Large intestine (tissue), 3 donors: Measurements from ENCODE around the gene LCE2B. TPM values are rescaled to one million over a fixed set of nuclear protein-coding genes. Genes with fewer than 3 reads are reported as not detected.
A peak's percentile ranks its signal among the peaks of the same experiment; 100 is the strongest.

Source experiments
- DNase-seq, 2 donors: peaks; one replicate each; pipeline versions ENCODE4 v3.0.0 to v3.0.0-alpha.2; 2013
- H3K27ac ChIP-seq: one replicate; pipeline ENCODE4 v1.5.1; 2013; ENCODE audit warnings: low read length
- H3K27me3 ChIP-seq: 2 replicates; pipeline ENCODE4 v1.6.1; 2013; ENCODE audit warnings: low read length; ENCODE audit not compliant: control insufficient read depth, insufficient read depth
- H3K36me3 ChIP-seq: 2 replicates; pipeline ENCODE4 v1.6.1; 2013; ENCODE audit warnings: low read length; ENCODE audit not compliant: control insufficient read depth, insufficient read depth
- H3K4me1 ChIP-seq: one replicate; pipeline ENCODE4 v1.6.1; 2013; ENCODE audit warnings: low read length; ENCODE audit not compliant: control insufficient read depth, insufficient read depth
- H3K4me3 ChIP-seq: one replicate; pipeline ENCODE4 v1.5.1; 2013; ENCODE audit warnings: low read length
- H3K9me3 ChIP-seq: one replicate; pipeline ENCODE4 v1.6.1; 2013; ENCODE audit warnings: mild to moderate bottlenecking, low read depth, low read length, moderate library complexity; ENCODE audit not compliant: control insufficient read depth
- WGBS: methylation state at CpG from one replicate; pipeline ENCODE4 v1.1.5; 2013; ENCODE audit warnings: low lambda C conversion rate; ENCODE audit not compliant: insufficient coverage; 5-methylcytosine and 5-hydroxymethylcytosine counted together
- polyA plus RNA-seq: library from polyadenylated mRNA; unstranded; fragments of 120-200 nt; gene quantifications from one replicate; pipeline ENCODE4 v1.2.1, GENCODE V29; 2013

LCE2B gene
- polyA plus RNA-seq, 1 donor: not detected

GRCh38 chr1:152728986-152729385 is 43.1 kb downstream of the LCE2B start:
- no CpG with 5 or more reads among the region's 1 CpG for WGBS
- no peaks in the 10 kb centered on the region for H3K27me3 ChIP-seq
- DNase-seq: no peak
- H3K27ac ChIP-seq: no peak overlapping the region
- H3K4me3 ChIP-seq: no peak overlapping the region
- H3K4me1 ChIP-seq: no peaks in the 10 kb centered on the region
- no peaks in the 10 kb centered on the region for H3K9me3 ChIP-seq
- no peaks in the 10 kb centered on the region for H3K36me3 ChIP-seq

GRCh38 chr1:152735648-152736047 is 49.7 kb downstream of the LCE2B start:
- H3K4me3 ChIP-seq: no peak overlapping the region
- no peaks in the 10 kb centered on the region for H3K9me3 ChIP-seq
- no peak overlapping the region for H3K27ac ChIP-seq
- no peaks in the 10 kb centered on the region for H3K36me3 ChIP-seq
- H3K27me3 ChIP-seq: no peaks in the 10 kb centered on the region
- WGBS: no CpG with 5 or more reads among the region's 1 CpG
- peak in 1 of 2 donors; percentile 3 for DNase-seq
- no peaks in the 10 kb centered on the region for H3K4me1 ChIP-seq

Other genes with a start within 250 kb of the LCE2B start
- not detected for gene LCE5A, start 175.3 kb upstream of the LCE2B start, polyA plus RNA-seq
- gene CRCT1, start 171.6 kb upstream of the LCE2B start, polyA plus RNA-seq: not detected
- gene LCE3E, start 119.3 kb upstream of the LCE2B start, polyA plus RNA-seq: not detected
- gene LCE3D, start 105.6 kb upstream of the LCE2B start, polyA plus RNA-seq: not detected
- not detected for gene LCE3C, start 85.9 kb upstream of the LCE2B start, polyA plus RNA-seq
- gene LCE3B, start 72.3 kb upstream of the LCE2B start, polyA plus RNA-seq: not detected
- not detected for gene LCE3A, start 63.0 kb upstream of the LCE2B start, polyA plus RNA-seq
- not detected for gene LCE2D, start 22.7 kb upstream of the LCE2B start, polyA plus RNA-seq
- not detected for gene LCE2C, start 10.8 kb upstream of the LCE2B start, polyA plus RNA-seq
- not detected for gene LCE2A, start 12.2 kb downstream of the LCE2B start, polyA plus RNA-seq
- gene LCE4A, start 22.0 kb downstream of the LCE2B start, polyA plus RNA-seq: not detected
- gene KPRP, start 71.9 kb downstream of the LCE2B start, polyA plus RNA-seq: not detected
- not detected for gene LCE1F, start 89.0 kb downstream of the LCE2B start, polyA plus RNA-seq
- not detected for gene LCE1E, start 100.1 kb downstream of the LCE2B start, polyA plus RNA-seq
- gene LCE1D, start 110.6 kb downstream of the LCE2B start, polyA plus RNA-seq: not detected
- gene LCE1C, start 120.5 kb downstream of the LCE2B start, polyA plus RNA-seq: not detected
- gene LCE1B, start 125.8 kb downstream of the LCE2B start, polyA plus RNA-seq: not detected
- not detected for gene LCE1A, start 141.3 kb downstream of the LCE2B start, polyA plus RNA-seq
- gene LCE6A, start 156.7 kb downstream of the LCE2B start, polyA plus RNA-seq: not detected
- gene LCE7A, start 173.9 kb downstream of the LCE2B start, polyA plus RNA-seq: not detected
- not detected for gene SMCP, start 192.2 kb downstream of the LCE2B start, polyA plus RNA-seq
- gene IVL, start 222.4 kb downstream of the LCE2B start, polyA plus RNA-seq: not detected